T-cell (primary cell): ENCODE results near the gene NDST3. TPM values are rescaled to one million over a fixed set of nuclear protein-coding genes. Genes with fewer than 3 reads are reported as not detected.

Source experiments
- ATAC-seq, 4 experiments: fragments of 200-7000 bp in 3 of 4; fragments of 150-1000 bp in 1 of 4; cut with Tn5 transposase; replicated peaks in 1 of 4; 1 replicate in 3 of 4; 2 replicates in 1 of 4; pipeline ENCODE4 v1.10.0; 2021; ENCODE audit warnings: moderate library complexity in 3 of 4, mild to moderate bottlenecking in 2 of 4, moderate number of reproducible peaks in 1 of 4
- CTCF ChIA-PET, 2 donors: fragments of 300-600 bp; sonication (Branson Sonifier 250); formaldehyde crosslinking; loops; one replicate each; lab custom pipeline; 2022; ENCODE audit warnings: antibody characterized with exemption in 2 of 2; lab: Charles Lee
- POLR2A ChIA-PET, 2 donors: fragments of 300-600 bp; sonication (Branson Sonifier 250); formaldehyde crosslinking; loops; one replicate each; lab custom pipeline; 2022; ENCODE audit warnings: antibody characterized with exemption in 2 of 2; lab: Charles Lee
- DNase-seq, 35 experiments: peaks; one replicate each; pipeline versions ENCODE4 v3.0.0 to v3.0.0-alpha.2; 2013 to 2023
- H3K27ac ChIP-seq: one replicate; pipeline ENCODE4 v1.5.1; 2013; ENCODE audit warnings: low read length
- H3K27me3 ChIP-seq, 2 experiments: replicated peaks in 1 of 2; 1 replicate in 1 of 2; 2 replicates in 1 of 2; pipeline versions ENCODE4 v1.6.1 to v1.7.0; 2013; ENCODE audit warnings: low read length in 1 of 2, mixed read lengths in 1 of 2; ENCODE audit not compliant: control insufficient read depth in 2 of 2, insufficient read depth in 2 of 2; ENCODE audit errors: extremely low read depth in 1 of 2
- H3K36me3 ChIP-seq, 2 donors: 1 replicate in 1 of 2; 2 replicates in 1 of 2; pipeline versions ENCODE4 v1.6.1 to v1.7.0; 2013; ENCODE audit warnings: low read length in 1 of 2; ENCODE audit not compliant: control insufficient read depth in 2 of 2, insufficient read depth in 1 of 2; ENCODE audit errors: extremely low read depth in 1 of 2
- H3K4me1 ChIP-seq, 2 experiments: 1 replicate in 1 of 2; 2 replicates in 1 of 2; pipeline versions ENCODE4 v1.6.1 to v1.7.0; 2013; ENCODE audit warnings: low read length in 2 of 2, mixed read lengths in 1 of 2; ENCODE audit not compliant: insufficient read depth in 2 of 2, control insufficient read depth in 1 of 2; ENCODE audit errors: extremely low read depth in 1 of 2
- H3K4me3 ChIP-seq, 2 donors: 1 replicate in 1 of 2; 2 replicates in 1 of 2; pipeline versions ENCODE4 v1.5.1 to v1.7.0; 2013; ENCODE audit warnings: mild to moderate bottlenecking in 2 of 2, low read length in 1 of 2, moderate library complexity in 1 of 2; ENCODE audit not compliant: control insufficient read depth in 1 of 2; ENCODE audit errors: extremely low read depth in 1 of 2
- H3K9me3 ChIP-seq: 2 replicates; pipeline ENCODE4 v1.7.0; 2013
- H3K27ac Mint-ChIP-seq, 2 donors: one replicate each; pipeline ENCODE4 v1.8.0; 2020 to 2021; ENCODE audit warnings: mild to moderate bottlenecking in 2 of 2, mixed read lengths in 2 of 2
- H3K27me3 Mint-ChIP-seq, 2 donors: one replicate each; pipeline ENCODE4 v1.8.0; 2021 to 2022; ENCODE audit warnings: mixed read lengths in 2 of 2
- H3K36me3 Mint-ChIP-seq: one replicate; pipeline ENCODE4 v1.8.0; 2021; ENCODE audit warnings: mixed read lengths
- H3K4me1 Mint-ChIP-seq, 3 donors: one replicate each; pipeline ENCODE4 v1.8.0; 2020 to 2022; ENCODE audit warnings: mixed read lengths in 3 of 3, mild to moderate bottlenecking in 1 of 3
- H3K4me3 Mint-ChIP-seq, 3 donors: one replicate each; pipeline ENCODE4 v1.8.0; 2020 to 2022; ENCODE audit warnings: mild to moderate bottlenecking in 3 of 3, mixed read lengths in 3 of 3, moderate library complexity in 3 of 3
- H3K9me3 Mint-ChIP-seq, 3 donors: one replicate each; pipeline ENCODE4 v1.8.0; 2020 to 2022; ENCODE audit warnings: mixed read lengths in 3 of 3
- WGBS: methylation state at CpG from one replicate; pipeline ENCODE4 v1.1.5; 2013; ENCODE audit warnings: missing lambda C conversion rate; ENCODE audit not compliant: insufficient coverage; 5-methylcytosine and 5-hydroxymethylcytosine counted together
- total RNA-seq, 35 experiments: library from RNA in 6 of 35; stranded (reverse) in 6 of 35; fragments of 120-200 nt in 1 of 35; gene quantifications; one replicate each; pipeline versions ENCODE4 v1.2.1 to v1.2.4 and lab custom pipeline; 2013 to 2026

Gene NDST3
- total RNA-seq, 5 donors from 2014 or later (not counting 1 experiment from before 2014, with no cell fraction given), result not detected

DNA sequence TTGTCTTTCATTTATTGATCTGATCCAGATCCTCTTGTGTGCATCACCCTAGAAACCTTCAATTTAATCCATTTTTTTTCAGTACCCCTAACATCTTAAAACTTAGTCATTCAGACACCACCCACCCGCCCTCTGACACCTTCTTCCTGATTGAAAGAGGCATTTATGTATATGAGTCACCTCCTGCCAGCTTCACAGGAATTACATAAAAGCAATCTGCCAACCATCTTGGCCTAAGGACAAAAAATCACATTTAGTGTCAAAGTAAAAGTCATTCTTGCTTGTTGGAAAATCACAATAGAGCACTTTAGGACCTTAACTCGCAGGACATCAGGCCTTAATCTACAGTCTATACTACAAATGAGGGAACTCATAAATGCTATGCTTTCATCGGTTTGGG lies 52.1 kb downstream of the NDST3 start:
- no peak overlapping the region for H3K4me3 ChIP-seq
- H3K9me3 Mint-ChIP-seq, result no peaks in the 10 kb centered on the region
- H3K27ac Mint-ChIP-seq, result no peak overlapping the region
- DNase-seq (no peak), ATAC-seq (no peak)
- no peaks in the 10 kb centered on the region for H3K36me3 Mint-ChIP-seq
- no peaks in the 10 kb centered on the region for H3K27me3 ChIP-seq
- no peak overlapping the region for H3K27ac ChIP-seq
- no peaks in the 10 kb centered on the region for H3K36me3 ChIP-seq
- no peaks in the 10 kb centered on the region for H3K9me3 ChIP-seq
- WGBS, result no CpG with 5 or more reads among the region's 3 CpGs
- no peak overlapping the region for H3K4me3 Mint-ChIP-seq
- no peaks in the 10 kb centered on the region for H3K27me3 Mint-ChIP-seq
- H3K4me1 ChIP-seq, result no peaks in the 10 kb centered on the region
- H3K4me1 Mint-ChIP-seq, result no peaks in the 10 kb centered on the region
- ChIA-PET CTCF (no interaction called here), POLR2A (no interaction called here)

DNA sequence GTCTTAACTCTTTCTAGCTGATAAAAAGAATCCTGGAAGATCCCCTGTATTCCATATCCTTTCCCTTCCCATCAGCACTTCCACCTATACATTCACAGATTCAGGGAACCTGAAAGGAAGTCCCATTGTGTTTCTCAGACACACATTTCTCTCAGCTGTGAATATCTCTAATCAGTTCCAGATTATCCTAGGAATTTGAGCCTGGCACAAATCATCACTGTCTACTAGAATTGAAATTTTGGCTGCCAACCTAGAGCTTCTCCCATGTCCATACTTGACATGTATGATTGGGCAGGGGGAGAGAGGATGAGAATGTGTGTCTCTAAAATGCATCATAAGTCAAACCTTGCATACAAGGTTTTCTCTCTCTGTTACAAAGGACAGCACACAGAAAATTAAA lies 53.1 kb downstream of the NDST3 start:
- Mint-ChIP-seq H3K36me3 (no peaks in the 10 kb centered on the region), H3K4me3 (no peak overlapping the region), H3K9me3 (no peaks in the 10 kb centered on the region), H3K4me1 (no peaks in the 10 kb centered on the region), H3K27me3 (no peaks in the 10 kb centered on the region), H3K27ac (no peak overlapping the region)
- no peaks in the 10 kb centered on the region for H3K9me3 ChIP-seq
- ChIA-PET POLR2A (no interaction called here), CTCF (no interaction called here)
- ATAC-seq (no peak), DNase-seq (no peak)
- no peaks in the 10 kb centered on the region for H3K27me3 ChIP-seq
- H3K27ac ChIP-seq, result no peak overlapping the region
- H3K4me3 ChIP-seq, result no peak overlapping the region
- H3K36me3 ChIP-seq, result no peaks in the 10 kb centered on the region
- no peaks in the 10 kb centered on the region for H3K4me1 ChIP-seq

DNA sequence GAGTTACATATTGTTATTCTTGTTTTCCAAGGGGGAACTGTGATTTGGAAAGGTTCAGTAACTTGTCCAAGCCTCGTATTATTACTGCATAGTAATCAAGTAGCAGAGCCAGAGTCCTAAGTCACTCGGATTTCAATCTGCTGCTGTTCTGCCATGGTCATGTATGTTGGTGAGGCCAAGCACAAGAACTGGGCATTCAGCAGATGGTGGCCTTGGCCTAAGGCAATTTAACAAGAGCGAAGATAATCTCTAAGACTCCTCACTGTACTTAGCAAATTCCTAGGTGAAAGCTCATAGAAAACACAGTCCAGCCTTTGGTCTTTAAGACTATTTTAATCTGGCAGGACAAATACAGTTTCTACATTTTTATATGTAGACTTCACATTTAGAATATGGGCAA lies 64.8 kb downstream of the NDST3 start:
- Histone ChIP-seq H3K36me3 (no peaks in the 10 kb centered on the region), H3K4me3 (no peak overlapping the region), H3K9me3 (no peaks in the 10 kb centered on the region), H3K27me3 (no peaks in the 10 kb centered on the region), H3K27ac (no peak overlapping the region), H3K4me1 (no peaks in the 10 kb centered on the region)
- no peaks in the 10 kb centered on the region for H3K36me3 Mint-ChIP-seq
- ATAC-seq (no peak), DNase-seq (no peak)
- no peak overlapping the region for H3K4me3 Mint-ChIP-seq
- WGBS, result 85% methylated on average over 2 of the region's 3 CpGs
- H3K27ac Mint-ChIP-seq, result no peak overlapping the region
- POLR2A ChIA-PET, result no interaction called here
- no peaks in the 10 kb centered on the region for H3K27me3 Mint-ChIP-seq
- no peaks in the 10 kb centered on the region for H3K4me1 Mint-ChIP-seq
- H3K9me3 Mint-ChIP-seq, result peaks cover 0 to 3% (median 0%) of the 10 kb centered on the region in 3 donors
- CTCF ChIA-PET, result no interaction called here

DNA sequence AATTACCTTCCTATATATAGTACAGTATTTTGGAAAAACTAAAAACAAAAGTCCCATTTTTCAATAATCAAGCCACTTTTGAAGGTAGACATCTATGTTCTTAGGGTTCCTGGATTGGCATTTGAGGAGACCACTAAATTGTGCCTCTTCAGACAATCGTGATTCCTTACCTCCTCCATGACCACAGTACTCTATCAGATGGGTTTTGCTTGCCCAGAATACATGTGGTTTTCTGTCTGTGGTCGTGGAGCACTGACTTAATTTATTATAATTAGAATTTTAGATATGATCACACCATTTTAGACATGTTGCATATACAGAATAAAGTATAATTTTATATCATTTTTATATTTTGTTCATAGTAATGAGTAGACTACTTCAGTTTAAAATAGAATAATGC lies 67.9 kb downstream of the NDST3 start:
- Mint-ChIP-seq H3K4me3 (no peak overlapping the region), H3K36me3 (no peaks in the 10 kb centered on the region), H3K4me1 (no peaks in the 10 kb centered on the region), H3K9me3 (no peaks in the 10 kb centered on the region), H3K27me3 (no peaks in the 10 kb centered on the region), H3K27ac (no peak overlapping the region)
- Histone ChIP-seq H3K27ac (no peak overlapping the region), H3K4me1 (no peaks in the 10 kb centered on the region), H3K36me3 (no peaks in the 10 kb centered on the region), H3K4me3 (no peak overlapping the region), H3K27me3 (no peaks in the 10 kb centered on the region), H3K9me3 (no peaks in the 10 kb centered on the region)
- ChIA-PET CTCF (no interaction called here), POLR2A (no interaction called here)
- no peak for DNase-seq
- WGBS, result no CpG with 5 or more reads among the region's 2 CpGs
- ATAC-seq, result no peak

DNA sequence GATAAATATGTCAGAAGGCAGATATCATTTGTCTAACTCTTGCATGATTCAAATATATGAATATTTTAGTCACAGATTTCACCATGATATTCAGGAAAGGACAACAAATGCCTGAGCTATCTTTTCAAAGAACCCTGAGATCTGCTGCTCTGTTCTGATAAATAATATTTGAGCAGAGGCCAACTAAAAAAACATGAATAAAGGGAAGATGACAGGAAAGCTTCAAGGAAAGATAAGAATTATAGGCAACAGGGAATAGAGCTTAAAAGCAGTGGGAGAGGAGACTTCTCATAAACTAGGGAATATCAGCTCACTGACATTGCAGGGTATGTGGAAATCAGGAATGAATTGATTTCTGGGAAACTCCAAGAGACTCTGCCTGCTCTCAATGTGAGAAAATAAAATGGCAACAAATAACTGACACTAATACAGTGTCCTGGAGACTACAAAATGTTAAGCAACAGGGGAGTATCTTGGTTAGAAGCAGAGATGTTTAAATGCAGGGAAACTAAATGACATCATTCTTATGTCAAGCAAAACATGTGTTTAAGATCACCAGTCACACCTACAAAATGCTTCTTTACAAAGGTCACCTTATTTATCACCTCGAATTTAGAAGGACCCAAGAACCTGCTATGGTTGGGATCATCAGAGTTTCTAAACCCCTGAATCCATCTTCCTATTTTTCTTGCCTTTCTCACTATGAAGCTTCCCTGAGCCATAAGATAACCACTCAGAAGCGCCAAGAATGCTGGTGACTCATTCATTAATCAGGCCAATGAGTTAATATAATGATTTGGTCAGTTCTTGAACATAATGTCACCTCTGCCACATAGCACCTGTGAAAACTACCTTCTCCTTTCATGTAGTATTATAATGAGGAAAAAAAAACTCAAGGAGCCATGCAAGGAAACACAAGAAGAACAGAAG lies 78.1 kb downstream of the NDST3 start:
- Mint-ChIP-seq H3K27me3 (no peaks in the 10 kb centered on the region), H3K9me3 (peaks cover 0 to 3% (median 0%) of the 10 kb centered on the region in 3 donors), H3K4me3 (peak overlapping the region in 2 of 3 donors; percentile 4 to 41), H3K36me3 (no peaks in the 10 kb centered on the region), H3K27ac (no peak overlapping the region), H3K4me1 (peaks cover 3 to 10% (median 4%) of the 10 kb centered on the region in 3 donors)
- 50% methylated on average over 1 of the region's 2 CpGs for WGBS
- ChIA-PET POLR2A (no interaction called here), CTCF (no interaction called here)
- Histone ChIP-seq H3K36me3 (no peaks in the 10 kb centered on the region), H3K27me3 (no peaks in the 10 kb centered on the region), H3K4me1 (no peaks in the 10 kb centered on the region), H3K9me3 (no peaks in the 10 kb centered on the region), H3K27ac (no peak overlapping the region), H3K4me3 (no peak overlapping the region)
- ATAC-seq (no peak), DNase-seq (no peak)

DNA sequence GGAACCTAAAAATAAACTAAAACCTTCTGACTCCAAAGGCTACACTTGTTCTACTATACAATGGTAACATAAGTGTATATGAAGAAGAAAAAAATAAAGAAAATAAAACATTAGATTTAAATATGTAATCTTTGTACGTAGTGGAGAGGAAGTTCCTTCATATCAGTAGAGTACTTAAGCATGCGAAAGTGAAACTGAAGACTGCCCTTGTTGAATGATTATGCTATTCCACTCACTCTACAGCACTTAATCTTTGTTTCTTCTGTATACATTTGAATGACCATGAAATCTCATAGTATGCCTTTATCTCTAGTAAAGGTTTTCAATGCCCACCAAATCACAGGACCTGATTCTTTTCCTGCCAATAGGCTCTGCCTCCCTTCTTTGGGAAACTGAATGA lies 78.9 kb downstream of the NDST3 start:
- no peaks in the 10 kb centered on the region for H3K27me3 Mint-ChIP-seq
- no peak for ATAC-seq
- no peaks in the 10 kb centered on the region for H3K9me3 ChIP-seq
- H3K27me3 ChIP-seq, result no peaks in the 10 kb centered on the region
- no CpG with 5 or more reads among the region's 2 CpGs for WGBS
- ChIA-PET CTCF (no interaction called here), POLR2A (no interaction called here)
- H3K36me3 Mint-ChIP-seq, result no peaks in the 10 kb centered on the region
- H3K4me3 Mint-ChIP-seq, result peak overlapping the region in 1 of 3 donors; percentile 41
- no peak for DNase-seq
- no peak overlapping the region for H3K27ac Mint-ChIP-seq
- H3K27ac ChIP-seq, result no peak overlapping the region
- H3K9me3 Mint-ChIP-seq, result peaks cover 0 to 3% (median 0%) of the 10 kb centered on the region in 3 donors
- no peaks in the 10 kb centered on the region for H3K4me1 ChIP-seq
- peak overlapping the region in 1 of 2 donors; percentile 38 for H3K4me3 ChIP-seq
- H3K4me1 Mint-ChIP-seq, result peaks cover 3 to 10% (median 4%) of the 10 kb centered on the region in 3 donors
- H3K36me3 ChIP-seq, result no peaks in the 10 kb centered on the region
